Fibroblast of skin of scalp (primary cell): ENCODE results near the gene ARL5C.
"Not testable (repeated sequence)": the region's sequence is repeated elsewhere in the genome, so short reads cannot be mapped to it uniquely, and the experiment has no call there.

ENCODE experiments used
- DNase-seq: peaks from one replicate; pipeline ENCODE4 v3.0.0-alpha.2; 2013

Gene ARL5C

DNA sequence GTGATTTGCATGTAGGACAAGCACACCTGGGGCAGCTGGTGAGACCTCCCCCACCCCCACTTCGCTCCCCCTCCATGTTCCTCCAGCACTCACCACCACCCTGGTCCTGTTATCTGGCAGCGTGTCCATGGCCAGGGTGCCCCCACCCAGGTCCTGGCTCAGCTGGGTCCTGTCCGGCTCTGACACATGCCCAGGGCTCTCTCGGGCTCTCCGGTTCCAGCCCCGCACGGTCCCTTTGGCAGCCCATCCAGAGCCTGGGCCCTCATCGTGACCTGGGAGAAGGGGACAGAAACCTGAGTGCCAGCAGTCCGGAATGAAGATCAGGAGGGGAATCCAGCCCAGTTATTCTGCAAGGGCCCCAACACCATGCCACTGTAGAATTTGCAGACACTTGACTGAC is 26.4 kb downstream of the ARL5C start:
- no peak for DNase-seq

DNA sequence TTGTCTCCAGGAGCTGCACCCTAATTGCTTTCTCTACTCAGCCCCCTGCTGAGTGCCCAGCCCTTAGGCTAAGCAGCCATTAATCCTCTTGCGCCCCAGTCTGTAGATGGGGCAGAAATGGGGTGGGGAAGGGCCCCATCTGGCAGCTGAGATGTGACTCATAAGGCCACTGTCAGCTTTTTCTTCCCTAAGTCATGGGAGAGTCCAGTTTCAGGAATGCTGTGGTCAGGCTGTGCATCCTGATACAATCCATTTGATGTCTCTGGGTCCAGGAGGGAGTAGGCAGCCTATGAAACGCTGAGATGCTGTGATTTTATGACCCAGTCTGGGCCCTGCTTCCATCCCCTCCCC is 26.8 kb downstream of the ARL5C start:
- peak; percentile 89 for DNase-seq

DNA sequence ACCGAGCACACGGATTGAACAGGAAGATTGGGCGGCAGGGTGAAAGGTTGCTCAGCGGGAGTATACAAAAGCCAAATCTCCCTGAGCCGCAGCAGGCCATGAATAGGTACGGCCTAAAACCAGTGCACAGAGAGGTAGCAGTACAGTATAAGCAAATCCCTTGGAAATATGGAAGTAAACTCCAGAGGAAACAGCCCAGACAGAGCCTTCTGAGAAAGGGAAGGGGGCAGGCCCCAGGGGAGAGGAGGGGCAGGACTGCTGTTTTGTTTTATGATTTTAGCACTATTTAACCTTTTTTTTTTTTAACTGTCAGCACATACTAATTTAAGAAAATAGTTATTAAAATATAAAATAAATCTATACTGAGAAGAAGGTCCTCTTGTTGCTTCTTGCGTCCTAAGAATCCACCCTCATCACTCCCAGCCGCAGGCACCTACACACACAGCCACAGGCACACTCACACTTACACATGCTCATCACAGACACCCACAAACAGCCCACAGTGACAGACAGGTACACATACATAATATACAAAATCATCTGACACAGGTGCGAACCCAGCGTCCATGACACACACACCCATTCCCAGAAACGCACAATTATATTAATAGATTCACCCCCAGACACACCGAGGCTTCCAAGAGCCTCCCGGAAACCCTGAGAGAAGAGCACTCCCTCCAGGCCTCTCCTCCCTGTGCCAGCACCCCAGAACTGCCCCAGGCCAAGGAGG is 27.4 kb downstream of the ARL5C start:
- DNase-seq = peak; percentile 52

GRCh38 chr17:39134878-39135277 is 31.1 kb downstream of the ARL5C start:
- DNase-seq = peak; percentile 23

DNA sequence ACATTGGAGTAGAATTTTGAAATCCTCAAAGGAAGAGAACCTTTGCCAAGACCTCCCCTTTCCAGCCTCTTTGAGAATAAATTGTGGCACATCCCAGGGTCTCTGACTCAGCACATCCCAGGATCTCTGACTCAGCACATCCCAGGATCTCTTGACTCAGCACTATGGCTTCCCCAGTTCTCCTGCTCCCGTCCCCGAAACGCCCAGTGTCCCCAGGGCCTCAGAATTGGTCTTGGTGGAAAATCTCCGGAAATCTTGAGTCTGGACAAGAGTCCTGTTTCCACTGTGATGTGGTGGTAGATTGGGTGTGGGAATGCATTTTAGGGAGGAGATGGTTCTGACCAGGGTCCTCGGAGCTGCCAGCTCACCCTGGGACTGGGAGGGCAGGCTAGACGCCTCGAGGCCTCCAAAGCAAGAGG is 33.8 kb downstream of the ARL5C start:
- DNase-seq = peak; percentile 93

DNA sequence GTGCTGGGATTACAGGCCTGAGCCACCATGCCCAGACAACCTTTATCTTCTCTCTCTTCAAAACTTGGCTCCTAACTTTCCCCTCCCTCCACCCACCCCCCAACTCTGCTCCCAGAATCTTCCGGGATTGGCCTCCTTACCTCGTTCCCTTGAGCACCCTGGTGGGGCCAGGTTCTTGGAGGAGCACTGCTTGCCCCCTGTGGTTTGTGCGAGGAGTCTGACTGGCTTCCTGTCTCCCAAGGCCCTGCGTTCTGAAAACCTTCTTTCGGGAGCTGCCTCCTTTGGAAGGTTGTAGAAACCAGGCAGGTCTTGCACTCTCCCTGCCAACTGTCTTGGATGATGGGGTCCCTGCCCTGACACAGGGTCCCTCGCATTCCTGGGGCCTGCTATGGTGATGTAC is 34.3 kb downstream of the ARL5C start:
- peak; percentile 48 for DNase-seq

- no peak for DNase-seq
Observed at GRCh38 chr17:39130205-39130604, 35.8 kb downstream of the ARL5C start.

DNA sequence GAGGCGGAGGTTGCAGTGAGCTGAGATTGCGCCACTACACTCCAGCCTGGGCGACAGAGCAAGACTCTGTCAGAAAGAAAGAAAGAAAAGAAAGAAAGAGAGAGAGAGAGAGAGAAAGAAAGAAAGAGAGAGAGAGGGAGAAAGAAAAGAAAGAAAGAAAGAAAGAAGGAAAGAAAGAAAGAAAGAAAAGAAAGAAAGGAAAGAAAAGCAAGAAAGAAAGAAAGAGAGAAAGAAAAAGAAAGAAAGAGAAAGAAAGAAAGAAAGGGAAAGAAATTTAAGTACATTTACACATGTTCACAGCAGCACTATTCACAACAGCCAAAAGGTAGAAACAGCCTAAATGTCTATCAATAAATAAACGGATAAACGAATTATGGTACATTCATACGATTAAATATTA is 36.4 kb downstream of the ARL5C start:
- DNase-seq = not testable (repeated sequence)

- DNase-seq = no peak
Observed at GRCh38 chr17:39126436-39126835, 39.5 kb downstream of the ARL5C start.

GRCh38 chr17:39125143-39125875 is 40.7 kb downstream of the ARL5C start:
- no peak for DNase-seq

- DNase-seq = no peak
Observed at GRCh38 chr17:39123627-39124026, 42.3 kb downstream of the ARL5C start.

DNA sequence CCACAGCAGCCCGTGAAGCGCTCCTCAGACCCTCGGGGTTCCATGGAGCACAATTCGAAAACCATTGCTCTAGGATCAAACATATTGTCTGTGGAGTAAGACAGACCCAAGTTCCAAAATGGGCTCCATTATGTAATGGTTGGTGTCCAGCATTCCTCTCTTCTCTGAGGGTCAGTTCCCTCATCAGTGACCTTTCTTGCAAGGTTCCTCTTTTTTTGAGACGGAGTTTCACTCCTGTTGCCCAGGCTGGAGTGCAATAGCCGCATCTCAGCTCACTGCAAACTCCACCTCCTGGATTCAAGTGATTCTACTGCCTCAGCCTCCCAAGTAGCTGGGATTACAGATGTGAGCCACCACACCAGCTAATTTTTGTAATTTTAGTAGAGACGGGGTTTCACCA is 43.0 kb downstream of the ARL5C start:
- DNase-seq = no peak

DNA sequence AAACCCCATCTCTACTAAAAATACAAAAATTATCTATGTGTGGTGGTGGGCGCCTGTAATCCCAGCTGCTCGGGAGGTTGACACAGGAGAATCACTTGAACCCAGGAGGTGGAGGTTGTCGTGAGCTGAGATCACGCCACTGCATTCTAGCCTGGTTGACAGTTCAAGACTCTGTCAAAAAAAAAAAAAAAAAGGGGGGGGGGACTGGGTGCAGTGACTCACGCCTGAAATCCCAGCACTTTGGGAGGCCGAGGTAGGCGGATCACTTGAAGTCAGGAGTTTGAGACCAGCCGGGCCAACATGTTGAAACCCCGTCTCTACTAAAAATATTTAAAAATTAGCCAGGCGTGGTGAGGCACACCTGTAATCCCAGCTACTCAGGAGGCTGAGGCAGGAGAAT is 44.0 kb downstream of the ARL5C start:
- not testable (repeated sequence) for DNase-seq

DNA sequence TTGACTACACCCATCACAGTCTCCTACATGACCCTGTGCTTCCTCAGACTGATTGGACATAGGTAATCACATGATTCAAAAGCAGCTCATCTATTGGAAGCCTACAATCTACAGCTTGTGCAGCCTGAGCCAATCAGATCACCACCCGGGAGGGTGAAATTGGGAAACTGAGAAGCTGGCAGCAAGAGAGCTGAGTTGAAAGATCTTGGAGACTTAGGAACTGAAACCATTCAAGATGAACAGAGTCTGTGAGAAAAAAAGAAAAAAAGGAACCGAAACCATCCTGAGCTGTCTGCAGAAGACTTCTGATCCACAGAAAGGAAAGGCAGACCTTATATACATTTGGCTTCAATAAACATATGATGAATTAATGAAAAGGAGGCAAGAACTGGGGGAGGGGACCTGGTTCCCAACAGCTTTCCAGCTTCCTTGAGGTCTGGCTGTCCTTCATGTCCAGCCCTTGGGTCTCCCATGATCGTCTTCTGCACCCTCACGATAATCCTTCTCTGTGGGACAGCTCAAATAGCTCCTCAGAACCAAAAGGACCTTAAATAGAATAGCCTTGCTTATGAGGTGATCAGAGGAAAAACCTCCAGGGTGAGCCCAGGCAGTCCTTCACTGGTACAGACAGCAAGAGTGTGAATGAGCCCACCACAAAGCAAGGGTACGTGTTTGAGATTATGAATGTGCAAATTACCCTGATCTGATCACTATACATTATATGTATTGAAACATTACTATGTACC is 47.1 kb downstream of the ARL5C start:
- DNase-seq = no peak

GRCh38 chr17:39116224-39116623 is 49.7 kb downstream of the ARL5C start:
- no peak for DNase-seq

- peak; percentile 50 for DNase-seq
Observed at GRCh38 chr17:39115135-39115534, 50.8 kb downstream of the ARL5C start.

- peak; percentile 56 for DNase-seq
Observed at GRCh38 chr17:39114723-39115122, 51.2 kb downstream of the ARL5C start.

DNA sequence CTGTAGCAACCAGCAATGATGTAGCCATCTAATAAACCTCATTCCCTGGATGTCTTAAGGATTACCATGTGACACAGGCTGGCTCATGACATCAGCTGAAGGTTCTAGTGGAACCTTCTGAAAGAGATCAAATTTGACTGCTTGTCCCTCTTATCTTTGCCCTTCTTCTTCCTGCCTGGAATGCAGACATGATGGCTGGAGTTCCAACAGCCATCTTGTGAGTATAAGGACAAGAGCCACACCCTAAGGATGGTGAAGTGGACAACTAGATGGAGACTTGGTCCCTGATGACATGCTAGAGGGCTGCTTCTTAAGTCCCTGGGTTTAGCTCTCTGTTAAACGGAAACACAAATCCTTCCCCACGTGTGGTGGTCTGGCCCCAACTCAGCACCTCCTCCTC is 52.1 kb downstream of the ARL5C start:
- no peak for DNase-seq

DNA sequence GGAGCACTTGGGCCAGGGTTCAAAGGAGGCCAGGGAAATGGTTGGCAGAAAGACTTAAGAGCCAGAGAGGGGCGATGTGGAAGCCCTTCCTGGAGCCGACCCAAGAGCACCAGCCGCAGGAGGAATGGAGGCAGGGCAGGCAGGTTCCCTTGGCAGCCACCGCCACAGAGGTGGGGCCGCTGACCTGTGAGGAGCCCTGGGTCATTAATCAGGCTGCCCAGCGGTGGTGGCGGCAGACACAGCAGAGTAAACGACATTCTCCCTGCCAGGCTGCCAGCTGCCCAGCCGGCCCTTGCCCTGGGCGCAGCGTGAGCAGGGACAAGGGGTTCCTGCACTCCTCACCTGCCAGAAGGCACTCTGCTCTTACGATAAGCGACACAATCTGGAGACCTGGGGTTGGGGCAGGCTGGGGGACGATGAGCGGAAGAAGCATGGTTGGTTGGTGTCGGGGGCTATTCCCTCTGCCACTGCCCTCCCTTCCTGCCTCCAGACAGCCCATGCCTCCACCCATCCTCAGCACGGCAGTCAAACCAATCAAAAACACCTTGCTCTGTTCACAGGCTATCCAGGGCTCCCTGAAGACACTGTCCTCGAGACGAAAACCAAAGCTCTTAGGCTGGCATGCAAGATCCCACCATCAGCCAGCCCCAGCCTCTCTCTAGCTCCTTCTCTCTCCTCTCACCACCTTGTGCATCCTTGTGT is 55.4 kb downstream of the ARL5C start:
- no peak for DNase-seq

DNA sequence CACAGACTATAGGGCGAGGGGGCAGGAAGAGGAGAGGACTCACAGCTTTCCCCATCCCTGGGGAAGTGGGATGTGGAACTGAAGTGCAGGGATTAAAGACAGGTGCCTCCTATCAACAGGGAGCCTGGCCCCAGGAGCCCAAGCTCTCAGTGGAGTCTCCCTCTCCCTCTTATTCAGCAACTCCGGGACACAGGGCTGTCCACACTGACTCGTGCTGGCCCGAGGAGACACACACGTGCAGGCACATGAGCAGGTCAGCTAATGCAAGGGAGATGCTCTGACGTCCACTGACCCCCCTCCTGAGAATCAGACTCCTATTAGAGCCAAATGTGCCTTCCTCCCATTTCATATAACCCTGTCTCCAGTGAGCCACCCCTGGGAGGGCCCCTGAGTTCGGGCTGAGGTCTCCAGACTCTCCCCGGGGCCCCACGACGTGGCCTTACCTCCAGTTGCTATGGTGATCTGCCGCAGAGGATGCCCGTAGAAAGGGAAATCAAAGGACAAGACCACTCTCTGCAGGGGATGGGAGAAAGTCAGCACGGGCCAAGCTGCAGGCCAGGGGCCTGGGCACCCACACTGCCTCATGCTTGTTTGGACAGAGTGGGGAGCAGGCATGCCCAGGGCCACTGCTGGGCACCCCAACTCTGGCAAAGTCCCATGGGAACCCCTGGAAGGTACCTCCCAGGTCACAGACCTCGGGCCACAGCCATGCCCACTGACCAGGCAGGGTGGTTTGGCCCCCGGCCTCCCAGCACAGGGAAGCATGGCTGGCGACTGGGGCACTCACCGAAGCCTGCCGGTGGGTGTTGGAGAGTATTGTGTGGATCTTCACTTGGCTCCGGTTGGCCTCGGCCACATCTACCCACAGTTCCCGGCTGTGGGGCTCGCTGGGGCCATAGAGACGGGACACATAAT is 57.2 kb downstream of the ARL5C start:
- DNase-seq = no peak

GRCh38 chr17:39107973-39108372 is 58.0 kb downstream of the ARL5C start:
- no peak for DNase-seq

DNA sequence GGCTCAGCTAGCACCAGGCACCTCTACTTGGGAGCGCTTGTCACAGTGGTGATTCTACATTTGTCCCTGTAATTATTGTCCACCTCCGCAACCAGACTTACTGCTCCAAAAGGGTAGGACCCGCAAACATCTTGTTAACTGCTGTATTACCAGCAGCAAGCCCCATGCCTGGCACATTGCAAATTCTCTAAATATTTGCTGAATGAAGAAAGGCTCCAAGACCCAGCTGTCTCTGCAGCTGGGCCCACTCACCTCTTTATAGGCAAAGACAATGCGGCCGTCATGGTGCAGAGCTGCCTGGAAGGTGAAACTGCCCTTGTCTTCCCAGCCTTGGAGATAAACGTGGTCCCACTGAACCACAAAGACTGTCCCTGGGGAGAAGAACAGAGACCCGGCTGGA is 58.8 kb downstream of the ARL5C start:
- DNase-seq = no peak
